HepG2 (cell line): ENCODE data around the gene MATR3. TPM values are rescaled to one million over a fixed set of nuclear protein-coding genes. Genes with fewer than 3 reads are reported as not detected.

Source experiments
- ATAC-seq: fragments of 200-7000 bp; cut with Tn5 transposase; 3 replicates; pipeline ENCODE4 v1.9.1; 2020; ENCODE audit warnings: mild to moderate bottlenecking, moderate library complexity
- BruUV-seq: library from RNA; stranded (reverse); fragments of 400-500 nt; replicated peaks from 2 replicates; lab custom pipeline; 2021; lab: Mats Ljungman, UMichigan
- CTCF ChIA-PET: fragments of 300-600 bp; formaldehyde crosslinking; extraction: SDS; loops from one replicate; lab custom pipeline; 2021; ENCODE audit warnings: low total read pairs, inconsistent platforms, low intra/inter-chr PET ratio; lab: Yijun Ruan, JAX
- POLR2A ChIA-PET: fragments of 350-600 bp; sonication (Branson Sonifier 250); formaldehyde crosslinking; loops from one replicate; lab custom pipeline; 2020; ENCODE audit warnings: antibody characterized with exemption, inconsistent platforms; lab: Yijun Ruan, JAX
- DNase-seq: peaks from one replicate; pipeline ENCODE4 v3.0.0-alpha.2; 2015; ENCODE audit warnings: low spot score
- FAIRE-seq: peaks from 3 replicates; lab custom pipeline; 2011; peaks lifted over from hg19 to GRCh38; lab: Jason Lieb, UNC
- H2AFZ ChIP-seq: one replicate; pipeline ENCODE4 v1.6.1; 2011; ENCODE audit warnings: low read length, inconsistent platforms
- H3K27ac ChIP-seq: fragments of 300-600 bp; 3 replicates; pipeline ENCODE4 v1.8.0; 2011; ENCODE audit warnings: mixed run types, mild to moderate bottlenecking, mixed read lengths, low read length, inconsistent platforms; ENCODE audit not compliant: insufficient read depth; ENCODE audit errors: extremely low read length
- H3K27me3 ChIP-seq, 2 experiments: fragments of 200-600 bp in 1 of 2; 2 replicates in 1 of 2; 3 replicates in 1 of 2; pipeline versions ENCODE4 v1.6.0 to v1.8.0; 2011; ENCODE audit warnings: low read length in 2 of 2, mild to moderate bottlenecking in 2 of 2, moderate library complexity in 2 of 2, inconsistent platforms in 1 of 2; ENCODE audit not compliant: insufficient read depth in 2 of 2, control insufficient read depth in 1 of 2
- H3K36me3 ChIP-seq, 2 experiments: fragments of 200-600 bp in 1 of 2; replicated peaks in 1 of 2; 2 replicates in 1 of 2; 3 replicates in 1 of 2; pipeline versions ENCODE4 v1.5.1 to v1.8.0; 2011; ENCODE audit warnings: low read length in 2 of 2, inconsistent platforms in 1 of 2; ENCODE audit not compliant: insufficient read depth in 2 of 2, control insufficient read depth in 1 of 2
- H3K4me1 ChIP-seq: 2 replicates; pipeline ENCODE4 v1.5.1; 2012; ENCODE audit warnings: low read length, inconsistent platforms; ENCODE audit not compliant: insufficient read depth
- H3K4me2 ChIP-seq: 2 replicates; pipeline ENCODE4 v1.6.0; 2011; ENCODE audit warnings: low read depth, low read length, inconsistent platforms
- H3K4me3 ChIP-seq, 3 experiments: fragments of 200-600 bp in 1 of 3; sonication (generic), shearing (Covaris generic) in 1 of 3; replicated peaks in 1 of 3; 2 replicates each; pipeline ENCODE4 v1.5.1; 2011 to 2016; ENCODE audit warnings: low read length in 3 of 3, inconsistent platforms in 2 of 3, low read depth in 2 of 3, mild to moderate bottlenecking in 2 of 3, control low read depth in 1 of 3, mixed read lengths in 1 of 3; ENCODE audit not compliant: insufficient read depth in 1 of 3
- H3K79me2 ChIP-seq: one replicate; pipeline ENCODE4 v1.6.1; 2011; ENCODE audit warnings: low read length, inconsistent platforms; ENCODE audit not compliant: insufficient read depth
- H3K9ac ChIP-seq: 2 replicates; pipeline ENCODE4 v1.6.0; 2011; ENCODE audit warnings: mild to moderate bottlenecking, low read depth, low read length, inconsistent platforms; ENCODE audit not compliant: insufficient read depth
- H3K9me3 ChIP-seq: 2 replicates; pipeline ENCODE4 v1.5.1; 2012; ENCODE audit warnings: mild to moderate bottlenecking, low read length
- H4K20me1 ChIP-seq: 2 replicates; pipeline ENCODE4 v1.6.0; 2011; ENCODE audit warnings: inconsistent platforms, mild to moderate bottlenecking, low read length, moderate library complexity; ENCODE audit not compliant: insufficient read depth
- ARID2 ChIP-seq: sonication (generic); formaldehyde crosslinking; IDR thresholded peaks from 2 replicates; pipeline ENCODE4 v1.8.1; 2022; ENCODE audit warnings: mild to moderate bottlenecking, missing genetic modification reagents, borderline replicate concordance
- CHCHD3 ChIP-seq: sonication (generic); formaldehyde crosslinking; IDR thresholded peaks from 2 replicates; pipeline ENCODE4 v1.8.0; 2022; ENCODE audit warnings: mild to moderate bottlenecking, missing genetic modification reagents, moderate library complexity
- HES4 ChIP-seq: sonication (generic); formaldehyde crosslinking; IDR thresholded peaks from 2 replicates; pipeline ENCODE4 v1.9.0; 2021; ENCODE audit warnings: mild to moderate bottlenecking, missing genetic modification reagents, borderline replicate concordance
- HNRNPK ChIP-seq: fragments of 200-400 bp; formaldehyde crosslinking; IDR thresholded peaks from 2 replicates; pipeline ENCODE4 v1.6.1; 2018; ENCODE audit warnings: low read length, low read depth, moderate library complexity, mild to moderate bottlenecking; ENCODE audit not compliant: poor library complexity, severe bottlenecking
- NBN ChIP-seq: fragments of 450-650 bp; conservative IDR thresholded peaks from 2 replicates; pipeline ENCODE4 v1.6.1; 2017
- PCBP2 ChIP-seq: fragments of 200-400 bp; formaldehyde crosslinking; optimal IDR thresholded peaks from 2 replicates; pipeline ENCODE3; 2018; ENCODE audit warnings: low read length, low read depth; ENCODE audit not compliant: poor library complexity, severe bottlenecking
- PRDM10 ChIP-seq: sonication (generic); formaldehyde crosslinking; IDR thresholded peaks from 2 replicates; pipeline ENCODE4 v1.4.0; 2020; ENCODE audit warnings: low read depth, missing genetic modification reagents
- PRMT3 ChIP-seq: sonication (generic); formaldehyde crosslinking; IDR thresholded peaks from 2 replicates; pipeline ENCODE4 v1.8.1; 2022; ENCODE audit warnings: low read depth, mild to moderate bottlenecking, moderate library complexity, missing genetic modification reagents, borderline replicate concordance
- RBFOX2 ChIP-seq: fragments of 200-400 bp; formaldehyde crosslinking; IDR thresholded peaks from 2 replicates; pipeline ENCODE4 v1.6.1; 2017; ENCODE audit warnings: low read depth, mild to moderate bottlenecking, low read length
- RBM22 ChIP-seq: fragments of 200-400 bp; formaldehyde crosslinking; optimal IDR thresholded peaks from 2 replicates; pipeline ENCODE3; 2017; ENCODE audit warnings: mild to moderate bottlenecking, low read length, moderate library complexity
- U2AF2 ChIP-seq: fragments of 200-400 bp; formaldehyde crosslinking; IDR thresholded peaks from 2 replicates; pipeline ENCODE4 v1.6.1; 2017; ENCODE audit warnings: low read depth, mild to moderate bottlenecking, low read length
- ZBTB26 ChIP-seq: IDR thresholded peaks from 2 replicates; pipeline ENCODE4 v1.6.1; 2016; ENCODE audit warnings: missing compliant biosample characterization, missing genetic modification reagents, borderline replicate concordance
- ZNF761 ChIP-seq: sonication (generic); formaldehyde crosslinking; conservative IDR thresholded peaks from 2 replicates; pipeline ENCODE4 v1.4.0; 2020; ENCODE audit warnings: mild to moderate bottlenecking, missing genetic modification reagents
- ZNF770 ChIP-seq: sonication (generic); formaldehyde crosslinking; IDR thresholded peaks from 2 replicates; pipeline ENCODE4 v1.5.0; 2020; ENCODE audit warnings: mild to moderate bottlenecking, missing genetic modification reagents
- WGBS: methylation state at CpG from one replicate; pipeline ENCODE4 v1.1.6; 2017; ENCODE audit warnings: low lambda C conversion rate; 5-methylcytosine and 5-hydroxymethylcytosine counted together
- in situ Hi-C: cut with HindIII; loops from 2 replicates; pipeline ENCODE4 v1.10.0; 2017; ENCODE audit warnings: low pct_unique_long_range_greater_than_20kb; ENCODE audit not compliant: extremely low pct_ligation_motif_present
- intact Hi-C: fragments of 100-400 bp; cut with micrococcal nuclease; formaldehyde crosslinking; loops from one replicate; pipeline ENCODE4 v1.10.0; 2022; ENCODE audit not compliant: unreplicated experiment
- polyA plus RNA-seq, 8 experiments: library from polyadenylated mRNA; depleted of rRNA in 3 of 8; stranded (reverse) in 7 of 8; unstranded in 1 of 8; fragments of >200 nt; fragmentation: Illumina TruSeq in 4 of 8; extraction: Trizol in 4 of 8; gene quantifications; 2 replicates each; pipeline versions ENCODE4 v1.2.1 to v1.2.3, GENCODE V29; 2011 to 2016; ENCODE audit warnings: low read depth in 4 of 8, missing spikeins in 1 of 8, mixed read lengths in 1 of 8; ENCODE audit not compliant: insufficient read depth in 1 of 8
- total RNA-seq, 5 experiments: library from RNA; depleted of rRNA; stranded (reverse); fragments of >200 nt; fragmentation: Illumina TruSeq; extraction: Trizol; gene quantifications; 2 replicates each; pipeline ENCODE4 v1.2.3, GENCODE V29; 2016; ENCODE audit warnings: low read depth in 1 of 5

The MATR3 gene
- total and polyA plus RNA-seq, 2 of the 13 experiments (the other 11 are each of a cell fraction or from before 2014, with no cell fraction given) = 94.2 to 341 TPM

GRCh38 chr5:139283252-139284166 lies 10.0 kb upstream of the MATR3 start:
- in situ Hi-C loops = no loop called here
- H3K4me1 ChIP-seq = peaks cover 48% of the 10 kb centered on the region
- H3K79me2 ChIP-seq = peaks cover 31% of the 10 kb centered on the region
- intact Hi-C loops = no loop called here
- CTCF ChIA-PET = no interaction called here
- H3K27ac ChIP-seq = no peak overlapping the region
- no peaks in the 10 kb centered on the region for H3K27me3 ChIP-seq
- no peak for DNase-seq
- H4K20me1 ChIP-seq = peaks cover 4% of the 10 kb centered on the region; the same call in 1 of the 2 replicates
- no peak overlapping the region for H3K4me3 ChIP-seq
- H3K4me2 ChIP-seq = no peak overlapping the region
- TF ChIP-seq RBM22 (peak; percentile 79), ARID2 (CRISPR knock-in tag) (no peak), ZBTB26 (CRISPR knock-in tag) (no peak), NBN (no peak), RBFOX2 (peak; percentile 50; the same call in 1 of the 2 replicates), CHCHD3 (CRISPR knock-in tag) (no peak), U2AF2 (no peak), ZNF761 (CRISPR knock-in tag) (no peak), HNRNPK (no peak), PCBP2 (no peak), PRMT3 (no peak), ZNF770 (no peak), HES4 (no peak), PRDM10 (no peak)
- 41% methylated on average over 2 of the region's 3 CpGs for WGBS
- BruUV-seq = TSS peak; percentile 0
- H2AFZ ChIP-seq = no peak overlapping the region
- H3K9ac ChIP-seq = no peak overlapping the region
- H3K9me3 ChIP-seq = no peaks in the 10 kb centered on the region
- FAIRE-seq = no peak
- peaks cover 16 to 53% of the 10 kb centered on the region in 2 experiments for H3K36me3 ChIP-seq
- POLR2A ChIA-PET = interaction anchor here (1.0 kb wide), 1 partner anchor 10 kb away, joined by 5 read pairs; the partner anchor contains the start of gene MATR3
- ATAC-seq = no peak
